Measurements from ENCODE around the gene DIAPH2. TPM values are rescaled to one million over a fixed set of nuclear protein-coding genes. Genes with fewer than 3 reads are reported as not detected.

DIAPH2 gene
- total and polyA plus RNA-seq, 9 donors = 8.1 to 30.9 (median 24.2) TPM

- no peaks in the 10 kb centered on the region for H3K36me3 ChIP-seq
- H3K4me3 ChIP-seq = no peak overlapping the region
- no peaks in the 10 kb centered on the region for H3K27me3 ChIP-seq
- H3K9me3 ChIP-seq = no peaks in the 10 kb centered on the region
- no peak for DNase-seq
- no peak overlapping the region for H3K27ac ChIP-seq
- H3K4me1 ChIP-seq (ENCODE audit: insufficient read depth) = peaks cover 1% of the 10 kb centered on the region
- 80 to 87% (median 85%) methylated on average over 4 of the region's 4 CpGs for WGBS, 3 donors
- intact Hi-C loops (cut with DNase I) = no loop called here
- TF ChIP-seq, protein P1, sequence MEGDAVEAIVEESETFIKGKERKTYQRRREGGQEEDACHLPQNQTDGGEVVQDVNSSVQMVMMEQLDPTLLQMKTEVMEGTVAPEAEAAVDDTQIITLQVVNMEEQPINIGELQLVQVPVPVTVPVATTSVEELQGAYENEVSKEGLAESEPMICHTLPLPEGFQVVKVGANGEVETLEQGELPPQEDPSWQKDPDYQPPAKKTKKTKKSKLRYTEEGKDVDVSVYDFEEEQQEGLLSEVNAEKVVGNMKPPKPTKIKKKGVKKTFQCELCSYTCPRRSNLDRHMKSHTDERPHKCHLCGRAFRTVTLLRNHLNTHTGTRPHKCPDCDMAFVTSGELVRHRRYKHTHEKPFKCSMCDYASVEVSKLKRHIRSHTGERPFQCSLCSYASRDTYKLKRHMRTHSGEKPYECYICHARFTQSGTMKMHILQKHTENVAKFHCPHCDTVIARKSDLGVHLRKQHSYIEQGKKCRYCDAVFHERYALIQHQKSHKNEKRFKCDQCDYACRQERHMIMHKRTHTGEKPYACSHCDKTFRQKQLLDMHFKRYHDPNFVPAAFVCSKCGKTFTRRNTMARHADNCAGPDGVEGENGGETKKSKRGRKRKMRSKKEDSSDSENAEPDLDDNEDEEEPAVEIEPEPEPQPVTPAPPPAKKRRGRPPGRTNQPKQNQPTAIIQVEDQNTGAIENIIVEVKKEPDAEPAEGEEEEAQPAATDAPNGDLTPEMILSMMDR (IDR thresholded peaks at IDR 0.05) = no peak
- TF ChIP-seq POLR2A (IDR thresholded peaks at IDR 0.05) = no peak
- TF ChIP-seq EP300 (IDR thresholded peaks at IDR 0.05) = no peak
Measured at GRCh38 chrX:96861661-96862060, 177.0 kb downstream of the DIAPH2 start.

DNA sequence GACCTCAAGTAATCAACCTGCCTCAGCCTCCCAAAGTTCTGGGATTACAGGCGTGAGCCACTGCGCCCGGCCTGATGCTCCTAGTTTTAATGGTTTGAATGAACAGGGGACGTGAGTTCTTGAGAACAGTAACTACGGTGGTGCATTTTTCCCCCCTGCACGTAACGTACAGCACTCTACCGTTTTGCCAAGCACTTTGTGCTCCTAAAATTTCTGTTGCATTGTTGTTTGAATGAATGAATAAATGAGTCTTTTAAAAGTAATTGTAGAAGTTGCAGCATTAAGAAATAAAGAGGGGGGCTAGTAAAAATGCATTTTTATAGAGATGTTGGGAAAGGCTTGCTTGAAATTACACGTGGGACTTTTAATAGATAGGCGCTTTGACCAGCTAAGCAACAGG lies 199.0 kb downstream of the DIAPH2 start, which contains the start of gene RPA4:
RPA4 (plus strand) TSS at position 301 of the 400 bp plus-strand sequence. CDS start 403 bp downstream, outside the sequence.
- H3K4me3 ChIP-seq = no peak within 1 kb of the TSS
- H3K4me1 ChIP-seq (ENCODE audit: insufficient read depth) = no peaks in the 10 kb centered on the region
- 90 to 95% (median 91%) methylated on average over 10 of the region's 10 CpGs for WGBS, 3 donors
- no peak for TF ChIP-seq POLR2A (IDR thresholded peaks at IDR 0.05)
- H3K27ac ChIP-seq = no peak within 1 kb of the TSS
- H3K27me3 ChIP-seq = no peaks in the 10 kb centered on the region
- no peaks in the 10 kb centered on the region for H3K9me3 ChIP-seq
- intact Hi-C loops (cut with DNase I) = no loop called here
- DNase-seq = no peak
- H3K36me3 ChIP-seq = no peaks in the 10 kb centered on the region

DNA sequence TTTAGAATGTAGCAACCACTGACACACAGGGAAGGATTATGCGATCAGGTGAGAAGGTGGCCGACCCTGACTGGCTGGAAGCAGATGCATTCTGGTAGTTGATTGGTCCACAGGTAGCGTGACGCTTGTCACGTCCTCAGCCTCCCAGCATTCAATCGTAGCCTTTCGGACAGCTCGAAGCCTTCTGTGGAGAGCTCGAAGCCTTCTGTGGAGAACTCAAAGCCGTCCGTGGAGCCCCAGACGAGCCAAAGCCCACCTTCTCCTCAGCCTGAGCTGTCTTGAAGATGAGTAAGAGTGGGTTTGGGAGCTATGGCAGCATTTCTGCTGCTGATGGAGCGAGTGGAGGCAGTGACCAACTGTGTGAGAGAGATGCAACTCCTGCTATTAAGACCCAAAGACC lies 199.4 kb downstream of the DIAPH2 start:
- H3K4me1 ChIP-seq (ENCODE audit: insufficient read depth) = no peaks in the 10 kb centered on the region
- TF ChIP-seq POLR2A (IDR thresholded peaks at IDR 0.05) = no peak
- TF ChIP-seq, protein P1 (IDR thresholded peaks at IDR 0.05) = no peak
- TF ChIP-seq EP300 (IDR thresholded peaks at IDR 0.05) = no peak
- DNase-seq = no peak
- H3K27me3 ChIP-seq = no peaks in the 10 kb centered on the region
- no peaks in the 10 kb centered on the region for H3K36me3 ChIP-seq
- intact Hi-C loops (cut with DNase I) = no loop called here
- H3K9me3 ChIP-seq = no peaks in the 10 kb centered on the region
- no peak overlapping the region for H3K4me3 ChIP-seq
- WGBS, 3 donors = 88 to 94% (median 89%) methylated on average over 13 of the region's 13 CpGs
- no peak overlapping the region for H3K27ac ChIP-seq

- WGBS, 3 donors = 51 to 57% (median 52%) methylated on average over 1 of the region's 1 CpG
- H3K9me3 ChIP-seq = no peaks in the 10 kb centered on the region
- DNase-seq = no peak
- H3K4me1 ChIP-seq (ENCODE audit: insufficient read depth) = no peaks in the 10 kb centered on the region
- TF ChIP-seq, protein P1 (IDR thresholded peaks at IDR 0.05) = no peak
- no peak for TF ChIP-seq POLR2A (IDR thresholded peaks at IDR 0.05)
- TF ChIP-seq EP300 (IDR thresholded peaks at IDR 0.05) = no peak
- no peaks in the 10 kb centered on the region for H3K36me3 ChIP-seq
- H3K27me3 ChIP-seq = no peaks in the 10 kb centered on the region
- H3K4me3 ChIP-seq = no peak overlapping the region
- intact Hi-C loops (cut with DNase I) = no loop called here
- H3K27ac ChIP-seq = no peak overlapping the region
Measured at GRCh38 chrX:96889726-96890125, 205.1 kb downstream of the DIAPH2 start.

DNA sequence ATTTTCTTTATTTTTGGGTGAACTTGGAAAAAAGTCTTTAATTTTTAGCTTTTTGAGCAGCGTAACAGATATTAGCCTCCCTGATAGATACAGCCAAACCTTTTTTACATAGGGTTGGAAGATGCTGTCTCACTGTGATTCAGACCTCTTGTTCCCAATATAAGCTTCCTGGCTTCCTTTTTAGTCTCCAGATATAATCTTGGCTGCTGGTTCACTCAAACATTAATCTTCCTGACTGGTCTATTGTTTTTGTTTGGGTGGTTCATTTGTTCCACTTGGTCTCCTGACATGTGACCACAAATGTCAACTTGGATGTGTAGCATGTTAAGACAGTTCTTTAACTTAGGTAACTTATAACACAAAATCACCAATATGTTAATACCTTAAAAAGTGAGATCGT lies 222.1 kb downstream of the DIAPH2 start:
- no peak overlapping the region for H3K27ac ChIP-seq
- WGBS, 3 donors = 80 to 92% (median 82%) methylated on average over 2 of the region's 2 CpGs

More for the DNA sequence above, 222.1 kb downstream of the DIAPH2 start:
- no peaks in the 10 kb centered on the region for H3K27me3 ChIP-seq
- no peak for DNase-seq
- no peak for TF ChIP-seq EP300 (IDR thresholded peaks at IDR 0.05)
- TF ChIP-seq, protein P1 (IDR thresholded peaks at IDR 0.05) = no peak
- no peak for TF ChIP-seq POLR2A (IDR thresholded peaks at IDR 0.05)
- H3K36me3 ChIP-seq = no peaks in the 10 kb centered on the region
- no peaks in the 10 kb centered on the region for H3K9me3 ChIP-seq
- H3K4me1 ChIP-seq (ENCODE audit: insufficient read depth) = no peaks in the 10 kb centered on the region
- intact Hi-C loops (cut with DNase I) = no loop called here
- no peak overlapping the region for H3K4me3 ChIP-seq
